HL-60 (cell line): ENCODE data around the gene WDPCP.
A peak's percentile ranks its signal among the peaks of the same experiment; 100 is the strongest.

Experiments used
- DNase-seq, 2 experiments: peaks; one replicate each; pipeline ENCODE4 v3.0.0-alpha.2; 2010 to 2020; ENCODE audit warnings: low read depth in 1 of 2, low spot score in 1 of 2
- H3K27ac ChIP-seq: fragments of 250-450 bp; sonication (Bioruptor Pico); replicated peaks from 2 replicates; pipeline ENCODE4 v1.5.1; 2020; ENCODE audit warnings: mild to moderate bottlenecking, moderate library complexity
- H3K27me3 ChIP-seq: fragments of 250-450 bp; sonication (Bioruptor Pico); 2 replicates; pipeline ENCODE4 v1.5.1; 2021; ENCODE audit warnings: mild to moderate bottlenecking, moderate library complexity; ENCODE audit not compliant: insufficient read depth, poor library complexity, severe bottlenecking
- H3K4me3 ChIP-seq: replicated peaks from 2 replicates; pipeline ENCODE4 v1.5.1; 2011; ENCODE audit warnings: mild to moderate bottlenecking, control low read depth, low read length; ENCODE audit not compliant: insufficient read depth
- GABPA ChIP-seq: IDR thresholded peaks from 2 replicates; pipeline ENCODE4 v1.6.1; 2012; ENCODE audit warnings: low read depth
- POLR2AphosphoS5 ChIP-seq: IDR thresholded peaks from 2 replicates; pipeline ENCODE4 v1.6.1; 2012; ENCODE audit warnings: low read depth
- SPI1 ChIP-seq: IDR thresholded peaks from 2 replicates; pipeline ENCODE4 v1.6.1; 2012; ENCODE audit warnings: low read depth, mild to moderate bottlenecking, borderline replicate concordance
- TF ChIP-seq, protein P1 (sequence below): IDR thresholded peaks from 2 replicates; pipeline ENCODE4 v1.6.1; 2012; ENCODE audit warnings: low read depth; ENCODE audit not compliant: insufficient replicate concordance
- TF ChIP-seq, protein P2 (sequence below): IDR thresholded peaks from one replicate; pipeline ENCODE4 v1.5.1; 2011; ENCODE audit warnings: low read length, control low read depth, inconsistent platforms; ENCODE audit not compliant: insufficient read depth

WDPCP gene

DNA sequence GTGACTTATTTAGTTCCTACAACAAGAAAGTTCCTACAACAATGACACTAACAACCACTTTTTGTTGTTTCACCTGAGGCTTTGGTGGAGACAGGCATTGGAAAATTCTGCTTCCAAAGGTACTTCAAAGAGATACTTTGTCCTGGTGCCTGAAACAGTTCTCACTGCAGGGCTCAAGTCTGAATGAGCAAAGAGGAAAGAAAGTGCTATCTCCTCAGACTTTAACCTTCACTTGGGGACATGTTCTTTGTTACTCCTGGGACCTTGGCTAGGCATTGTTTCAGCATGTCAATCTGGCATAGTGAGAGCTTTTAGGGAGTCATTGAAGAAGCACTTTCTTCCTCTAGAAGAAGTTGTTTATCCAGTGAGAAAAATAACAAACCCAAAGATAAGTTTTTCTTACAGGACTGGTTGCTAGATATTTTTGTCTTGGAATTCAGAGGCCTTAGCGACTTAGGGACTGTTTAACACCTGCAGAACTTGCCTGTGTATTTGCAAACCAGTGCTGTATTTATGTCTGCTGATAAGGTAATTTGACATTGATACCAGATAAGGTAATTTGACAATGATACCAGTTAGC lies 12.7 kb upstream of the WDPCP start:
- DNase-seq, result no peak
- no peak overlapping the region for H3K4me3 ChIP-seq
- H3K27ac ChIP-seq, result no peak overlapping the region
- no peaks in the 10 kb centered on the region for H3K27me3 ChIP-seq
- TF ChIP-seq POLR2AphosphoS5 (no peak), SPI1 (no peak), GABPA (no peak)
- TF ChIP-seq, protein P1, sequence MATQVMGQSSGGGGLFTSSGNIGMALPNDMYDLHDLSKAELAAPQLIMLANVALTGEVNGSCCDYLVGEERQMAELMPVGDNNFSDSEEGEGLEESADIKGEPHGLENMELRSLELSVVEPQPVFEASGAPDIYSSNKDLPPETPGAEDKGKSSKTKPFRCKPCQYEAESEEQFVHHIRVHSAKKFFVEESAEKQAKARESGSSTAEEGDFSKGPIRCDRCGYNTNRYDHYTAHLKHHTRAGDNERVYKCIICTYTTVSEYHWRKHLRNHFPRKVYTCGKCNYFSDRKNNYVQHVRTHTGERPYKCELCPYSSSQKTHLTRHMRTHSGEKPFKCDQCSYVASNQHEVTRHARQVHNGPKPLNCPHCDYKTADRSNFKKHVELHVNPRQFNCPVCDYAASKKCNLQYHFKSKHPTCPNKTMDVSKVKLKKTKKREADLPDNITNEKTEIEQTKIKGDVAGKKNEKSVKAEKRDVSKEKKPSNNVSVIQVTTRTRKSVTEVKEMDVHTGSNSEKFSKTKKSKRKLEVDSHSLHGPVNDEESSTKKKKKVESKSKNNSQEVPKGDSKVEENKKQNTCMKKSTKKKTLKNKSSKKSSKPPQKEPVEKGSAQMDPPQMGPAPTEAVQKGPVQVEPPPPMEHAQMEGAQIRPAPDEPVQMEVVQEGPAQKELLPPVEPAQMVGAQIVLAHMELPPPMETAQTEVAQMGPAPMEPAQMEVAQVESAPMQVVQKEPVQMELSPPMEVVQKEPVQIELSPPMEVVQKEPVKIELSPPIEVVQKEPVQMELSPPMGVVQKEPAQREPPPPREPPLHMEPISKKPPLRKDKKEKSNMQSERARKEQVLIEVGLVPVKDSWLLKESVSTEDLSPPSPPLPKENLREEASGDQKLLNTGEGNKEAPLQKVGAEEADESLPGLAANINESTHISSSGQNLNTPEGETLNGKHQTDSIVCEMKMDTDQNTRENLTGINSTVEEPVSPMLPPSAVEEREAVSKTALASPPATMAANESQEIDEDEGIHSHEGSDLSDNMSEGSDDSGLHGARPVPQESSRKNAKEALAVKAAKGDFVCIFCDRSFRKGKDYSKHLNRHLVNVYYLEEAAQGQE, result no peak
- TF ChIP-seq, protein P2, sequence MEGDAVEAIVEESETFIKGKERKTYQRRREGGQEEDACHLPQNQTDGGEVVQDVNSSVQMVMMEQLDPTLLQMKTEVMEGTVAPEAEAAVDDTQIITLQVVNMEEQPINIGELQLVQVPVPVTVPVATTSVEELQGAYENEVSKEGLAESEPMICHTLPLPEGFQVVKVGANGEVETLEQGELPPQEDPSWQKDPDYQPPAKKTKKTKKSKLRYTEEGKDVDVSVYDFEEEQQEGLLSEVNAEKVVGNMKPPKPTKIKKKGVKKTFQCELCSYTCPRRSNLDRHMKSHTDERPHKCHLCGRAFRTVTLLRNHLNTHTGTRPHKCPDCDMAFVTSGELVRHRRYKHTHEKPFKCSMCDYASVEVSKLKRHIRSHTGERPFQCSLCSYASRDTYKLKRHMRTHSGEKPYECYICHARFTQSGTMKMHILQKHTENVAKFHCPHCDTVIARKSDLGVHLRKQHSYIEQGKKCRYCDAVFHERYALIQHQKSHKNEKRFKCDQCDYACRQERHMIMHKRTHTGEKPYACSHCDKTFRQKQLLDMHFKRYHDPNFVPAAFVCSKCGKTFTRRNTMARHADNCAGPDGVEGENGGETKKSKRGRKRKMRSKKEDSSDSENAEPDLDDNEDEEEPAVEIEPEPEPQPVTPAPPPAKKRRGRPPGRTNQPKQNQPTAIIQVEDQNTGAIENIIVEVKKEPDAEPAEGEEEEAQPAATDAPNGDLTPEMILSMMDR, result no peak

DNA sequence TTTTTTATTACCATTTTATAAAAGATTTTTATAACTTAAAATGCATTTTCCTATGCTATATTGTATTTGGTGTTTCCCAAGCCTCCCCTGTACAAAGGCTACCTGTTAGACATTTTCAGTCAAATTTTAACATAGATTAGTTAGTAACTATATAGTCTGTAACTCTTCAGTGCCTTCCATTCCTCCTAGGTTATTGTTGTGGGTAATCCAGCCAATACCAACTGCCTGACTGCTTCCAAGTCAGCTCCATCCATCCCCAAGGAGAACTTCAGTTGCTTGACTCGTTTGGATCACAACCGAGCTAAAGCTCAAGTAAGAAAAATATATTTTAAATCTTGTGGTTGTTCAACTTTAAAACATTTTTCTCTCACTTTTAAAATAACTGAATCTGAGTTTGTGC lies 10.7 kb upstream of the WDPCP start:
- H3K4me3 ChIP-seq, result no peak overlapping the region
- no peak overlapping the region for H3K27ac ChIP-seq
- no peaks in the 10 kb centered on the region for H3K27me3 ChIP-seq
- DNase-seq, result no peak
- TF ChIP-seq, protein P2, result no peak
- no peak for TF ChIP-seq SPI1
- TF ChIP-seq, protein P1, result no peak
- no peak for TF ChIP-seq GABPA
- TF ChIP-seq POLR2AphosphoS5, result no peak

DNA sequence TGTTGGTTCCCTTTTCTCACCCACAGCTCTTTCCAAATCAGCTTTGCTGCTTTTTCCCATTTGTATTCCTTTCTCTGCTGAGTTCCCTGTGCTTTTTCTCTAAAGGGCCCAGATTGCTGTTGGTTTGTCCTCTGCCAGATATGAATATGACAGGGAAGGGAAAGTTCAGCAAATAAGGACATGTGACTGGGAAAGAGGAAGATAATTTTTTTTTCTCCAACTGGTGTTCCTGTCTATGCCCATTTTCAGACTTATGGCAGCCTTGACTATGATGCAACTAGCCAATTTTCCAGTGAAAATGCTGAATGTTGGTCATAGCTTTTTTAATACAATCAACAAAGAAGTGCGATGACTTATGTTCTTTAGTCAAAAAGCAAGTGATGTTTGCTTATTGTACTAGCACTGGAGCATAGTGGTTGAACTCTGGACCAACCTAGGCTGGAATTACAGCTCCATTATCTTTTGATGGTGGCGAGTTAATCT lies 8.2 kb upstream of the WDPCP start:
- DNase-seq, result peak in 1 of 2 experiments; percentile 18
- no peak for TF ChIP-seq SPI1
- TF ChIP-seq POLR2AphosphoS5, result no peak
- TF ChIP-seq, protein P1, result no peak
- H3K27ac ChIP-seq, result no peak overlapping the region

More for the DNA sequence above, 8.2 kb upstream of the WDPCP start:
- Histone ChIP-seq H3K27me3 (no peaks in the 10 kb centered on the region), H3K4me3 (no peak overlapping the region)
